ENCODE results near the gene PLCB2.
A peak's percentile ranks its signal among the peaks of the same experiment; 100 is the strongest.

Gene PLCB2

GRCh38 chr15:40256638-40257235, 51.0 kb downstream of the PLCB2 start:
- Histone ChIP-seq H3K9ac (no peak overlapping the region), H3K9me3 (ENCODE audit: control insufficient read depth, low read length) (no peaks in the 10 kb centered on the region), H3K79me2 (no peaks in the 10 kb centered on the region), H3K4me2 (ENCODE audit: low read length) (no peak overlapping the region), H3K27me3 (ENCODE audit: control insufficient read depth, insufficient read depth, low read length) (no peaks in the 10 kb centered on the region), H3K36me3 (ENCODE audit: control insufficient read depth, insufficient read depth, low read length) (no peaks in the 10 kb centered on the region), H3K4me3 (ENCODE audit: low read depth, low read length) (no peak overlapping the region), H3K4me1 (no peaks in the 10 kb centered on the region), H3K27ac (no peak overlapping the region), H2AFZ (no peak overlapping the region)
- TF ChIP-seq, protein P1, sequence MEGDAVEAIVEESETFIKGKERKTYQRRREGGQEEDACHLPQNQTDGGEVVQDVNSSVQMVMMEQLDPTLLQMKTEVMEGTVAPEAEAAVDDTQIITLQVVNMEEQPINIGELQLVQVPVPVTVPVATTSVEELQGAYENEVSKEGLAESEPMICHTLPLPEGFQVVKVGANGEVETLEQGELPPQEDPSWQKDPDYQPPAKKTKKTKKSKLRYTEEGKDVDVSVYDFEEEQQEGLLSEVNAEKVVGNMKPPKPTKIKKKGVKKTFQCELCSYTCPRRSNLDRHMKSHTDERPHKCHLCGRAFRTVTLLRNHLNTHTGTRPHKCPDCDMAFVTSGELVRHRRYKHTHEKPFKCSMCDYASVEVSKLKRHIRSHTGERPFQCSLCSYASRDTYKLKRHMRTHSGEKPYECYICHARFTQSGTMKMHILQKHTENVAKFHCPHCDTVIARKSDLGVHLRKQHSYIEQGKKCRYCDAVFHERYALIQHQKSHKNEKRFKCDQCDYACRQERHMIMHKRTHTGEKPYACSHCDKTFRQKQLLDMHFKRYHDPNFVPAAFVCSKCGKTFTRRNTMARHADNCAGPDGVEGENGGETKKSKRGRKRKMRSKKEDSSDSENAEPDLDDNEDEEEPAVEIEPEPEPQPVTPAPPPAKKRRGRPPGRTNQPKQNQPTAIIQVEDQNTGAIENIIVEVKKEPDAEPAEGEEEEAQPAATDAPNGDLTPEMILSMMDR (IDR thresholded peaks at IDR 0.05) = no peak

DNA sequence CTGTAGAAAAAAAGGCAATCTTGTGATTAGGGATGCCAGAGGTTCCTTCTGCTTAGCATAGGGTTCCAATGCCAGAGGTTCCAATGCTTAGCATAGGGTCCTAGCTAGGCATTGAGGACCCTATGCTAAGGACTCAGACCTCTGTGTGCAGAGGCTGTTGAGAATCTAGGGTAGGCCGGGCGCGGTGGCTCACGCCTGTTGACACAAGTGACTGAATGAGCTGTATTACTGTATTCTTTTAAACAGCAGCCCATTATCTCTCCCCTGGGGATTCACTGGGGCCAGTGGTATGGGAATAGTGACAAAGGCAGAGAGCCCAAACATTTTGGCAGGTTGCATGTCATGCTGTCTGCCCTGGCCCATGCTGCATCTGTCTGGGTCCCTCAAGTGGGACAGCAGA, 52.7 kb downstream of the PLCB2 start:
- Histone ChIP-seq H3K9me3 (ENCODE audit: control insufficient read depth, low read length) (no peaks in the 10 kb centered on the region), H3K27ac (no peak overlapping the region), H3K4me3 (ENCODE audit: low read depth, low read length) (no peak overlapping the region), H3K79me2 (no peaks in the 10 kb centered on the region), H3K9ac (no peak overlapping the region), H2AFZ (no peak overlapping the region), H3K27me3 (ENCODE audit: control insufficient read depth, insufficient read depth, low read length) (no peaks in the 10 kb centered on the region), H3K4me2 (ENCODE audit: low read length) (no peak overlapping the region), H3K4me1 (no peaks in the 10 kb centered on the region), H3K36me3 (ENCODE audit: control insufficient read depth, insufficient read depth, low read length) (no peaks in the 10 kb centered on the region)
- TF ChIP-seq, protein P1 (IDR thresholded peaks at IDR 0.05) = no peak

DNA sequence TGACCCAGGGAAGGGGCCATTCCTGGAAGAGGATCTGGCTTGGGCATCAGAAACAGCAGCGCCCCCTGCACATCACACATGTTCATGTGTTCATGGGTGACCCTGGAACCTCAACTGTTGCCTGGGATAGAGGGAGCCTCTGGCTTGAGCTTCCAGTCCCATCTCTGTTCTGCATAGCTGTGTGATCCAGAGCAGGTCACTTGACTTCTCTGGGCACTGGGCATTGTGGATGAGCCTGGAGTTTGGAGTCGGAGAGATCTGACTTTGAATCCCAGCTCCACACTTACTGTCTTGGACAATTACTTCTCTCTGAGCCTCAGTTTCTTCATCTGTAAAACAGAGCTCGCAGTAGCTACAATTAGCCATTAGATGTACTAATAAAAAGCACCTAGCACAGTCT, 53.3 kb downstream of the PLCB2 start:
- no peaks in the 10 kb centered on the region for H3K36me3 ChIP-seq (ENCODE audit: control insufficient read depth, insufficient read depth, low read length)
- no peaks in the 10 kb centered on the region for H3K27me3 ChIP-seq (ENCODE audit: control insufficient read depth, insufficient read depth, low read length)
- no peaks in the 10 kb centered on the region for H3K9me3 ChIP-seq (ENCODE audit: control insufficient read depth, low read length)

GRCh38 chr15:40253167-40253790, 54.5 kb downstream of the PLCB2 start:
- Histone ChIP-seq H3K27me3 (ENCODE audit: control insufficient read depth, insufficient read depth, low read length) (no peaks in the 10 kb centered on the region), H3K9me3 (ENCODE audit: control insufficient read depth, low read length) (no peaks in the 10 kb centered on the region), H3K4me2 (ENCODE audit: low read length) (peak overlapping the region; percentile 89), H3K4me3 (ENCODE audit: low read depth, low read length) (peak overlapping the region; percentile 69), H2AFZ (peak overlapping the region; percentile 90), H3K27ac (no peak overlapping the region), H3K9ac (no peak overlapping the region), H3K79me2 (no peaks in the 10 kb centered on the region), H3K4me1 (no peaks in the 10 kb centered on the region), H3K36me3 (ENCODE audit: control insufficient read depth, insufficient read depth, low read length) (no peaks in the 10 kb centered on the region)
- TF ChIP-seq, protein P1 (IDR thresholded peaks at IDR 0.05) = no peak

More for the DNA sequence above, 53.3 kb downstream of the PLCB2 start:
- Histone ChIP-seq H3K4me2 (ENCODE audit: low read length) (no peak overlapping the region), H3K4me3 (ENCODE audit: low read depth, low read length) (no peak overlapping the region), H3K27ac (no peak overlapping the region), H2AFZ (no peak overlapping the region), H3K9ac (no peak overlapping the region), H3K79me2 (no peaks in the 10 kb centered on the region), H3K4me1 (no peaks in the 10 kb centered on the region)
- TF ChIP-seq, protein P1 (IDR thresholded peaks at IDR 0.05) = no peak

All from parathyroid adenoma (tissue), 2 donors.